CD4-positive, alpha-beta T cell treated with Interleukin-10 for 1 hour (primary cell): ENCODE measurements around the gene CDH13.

ENCODE experiments used
- DNase-seq: peaks from one replicate; pipeline ENCODE4 v3.0.0-alpha.2; 2020

Gene CDH13

GRCh38 chr16:82793528-82794245 is 166.9 kb downstream of the CDH13 start:
- DNase-seq, result no peak

GRCh38 chr16:82796047-82796446 is 169.3 kb downstream of the CDH13 start:
- DNase-seq, result no peak

- no peak for DNase-seq
These were observed 174.6 kb downstream of the CDH13 start for GRCh38 chr16:82801361-82801760.

GRCh38 chr16:82805866-82806265 is 179.1 kb downstream of the CDH13 start:
- no peak for DNase-seq

DNA sequence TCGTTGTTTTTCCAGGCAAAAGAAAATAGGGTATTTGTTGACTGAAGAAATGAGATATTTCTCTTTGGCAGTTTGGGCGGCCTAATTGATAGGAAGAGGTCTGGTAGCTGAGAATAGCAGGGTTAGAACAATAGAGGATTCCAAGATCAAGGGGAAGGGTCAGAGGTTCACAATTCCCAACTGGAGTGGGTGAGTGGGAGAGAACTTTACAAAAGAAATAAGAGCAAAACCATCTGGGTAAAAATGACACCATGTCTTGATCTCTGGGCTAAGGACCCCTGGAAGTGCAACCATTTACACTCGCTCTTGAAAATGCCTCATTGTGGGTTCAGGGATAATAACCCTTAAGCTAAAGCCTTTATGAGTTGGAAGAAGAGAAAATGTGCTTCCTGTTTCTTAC is 180.5 kb downstream of the CDH13 start:
- no peak for DNase-seq

GRCh38 chr16:82808036-82808435 is 181.3 kb downstream of the CDH13 start:
- no peak for DNase-seq

DNA sequence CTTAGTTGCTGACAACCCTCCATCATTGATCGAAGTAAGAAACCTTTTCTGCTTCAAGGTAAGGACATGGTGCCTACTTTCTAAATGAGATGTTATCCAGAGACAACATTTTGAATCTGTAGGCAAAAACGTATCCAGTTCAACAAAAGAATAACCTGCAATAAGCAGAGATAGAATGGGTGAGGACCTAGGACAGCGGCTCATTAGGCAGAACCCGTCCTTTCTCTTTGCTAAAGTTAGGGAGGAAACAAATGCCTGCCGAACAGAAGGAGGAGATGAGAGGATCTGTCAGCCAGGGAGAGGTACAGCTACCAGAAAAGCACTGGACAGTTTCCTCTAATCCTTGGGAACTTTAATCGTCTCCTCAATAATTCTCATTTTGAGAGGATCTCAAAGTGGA is 183.3 kb downstream of the CDH13 start:
- DNase-seq, result no peak

DNA sequence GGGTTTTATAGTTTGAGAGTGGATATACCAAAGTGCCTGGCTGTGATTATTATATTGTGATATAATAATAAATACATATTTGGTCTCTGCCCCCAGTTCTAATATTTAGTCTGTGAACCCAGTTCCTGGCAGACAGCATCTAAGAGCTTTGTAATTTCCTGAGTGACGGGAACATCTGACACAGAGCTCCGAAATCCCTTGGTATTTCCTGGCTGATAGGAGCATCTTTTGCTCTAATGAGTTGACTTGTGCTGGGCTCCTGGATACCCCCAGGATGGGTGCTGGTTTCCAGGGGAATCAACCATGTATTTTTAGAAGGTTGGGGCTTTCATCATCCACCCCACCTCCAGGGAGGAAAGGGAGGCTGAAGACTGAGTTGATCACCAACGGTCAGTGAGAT is 187.3 kb downstream of the CDH13 start:
- no peak for DNase-seq

DNA sequence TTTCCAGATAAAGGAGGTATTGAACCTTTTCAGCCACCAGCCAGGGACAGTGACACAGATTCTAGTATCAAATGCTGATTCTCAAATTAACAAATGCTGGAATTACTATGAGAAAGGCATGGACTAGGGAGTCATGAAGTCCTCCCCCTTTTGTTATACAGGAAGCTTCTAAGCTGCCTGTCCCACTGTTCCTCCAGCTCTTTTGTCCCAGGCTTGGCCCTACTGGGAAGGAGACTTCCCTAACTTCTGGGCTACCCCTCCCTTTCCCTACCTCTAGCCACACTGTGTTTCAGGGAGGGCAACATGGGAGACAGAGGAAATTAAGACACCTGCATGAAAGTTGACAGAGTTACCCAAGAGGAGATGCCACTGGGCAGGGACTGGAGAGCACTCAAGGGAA is 192.5 kb downstream of the CDH13 start:
- DNase-seq, result no peak

DNA sequence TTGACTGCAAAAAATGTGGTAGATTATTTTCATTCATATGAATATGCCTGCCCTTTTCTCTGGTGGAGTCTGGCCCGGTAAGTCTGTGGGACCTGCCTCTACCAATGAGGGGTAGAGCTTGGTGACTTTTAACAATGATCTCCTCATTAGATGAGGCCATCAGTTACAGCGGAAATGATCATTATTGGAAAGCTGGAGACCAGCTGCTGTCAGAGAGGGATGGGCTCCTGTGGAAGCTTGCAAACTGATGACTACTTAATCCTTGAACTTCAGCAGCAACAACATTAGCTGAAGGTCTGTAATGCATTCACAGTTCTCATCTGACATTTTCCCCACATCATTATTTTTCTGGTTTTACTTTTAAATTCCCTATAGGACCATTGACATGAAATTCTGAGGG is 194.1 kb downstream of the CDH13 start:
- no peak for DNase-seq

- no peak for DNase-seq
These were observed 197.6 kb downstream of the CDH13 start for GRCh38 chr16:82824408-82824807.

GRCh38 chr16:82829301-82829700 is 202.5 kb downstream of the CDH13 start:
- DNase-seq, result no peak

DNA sequence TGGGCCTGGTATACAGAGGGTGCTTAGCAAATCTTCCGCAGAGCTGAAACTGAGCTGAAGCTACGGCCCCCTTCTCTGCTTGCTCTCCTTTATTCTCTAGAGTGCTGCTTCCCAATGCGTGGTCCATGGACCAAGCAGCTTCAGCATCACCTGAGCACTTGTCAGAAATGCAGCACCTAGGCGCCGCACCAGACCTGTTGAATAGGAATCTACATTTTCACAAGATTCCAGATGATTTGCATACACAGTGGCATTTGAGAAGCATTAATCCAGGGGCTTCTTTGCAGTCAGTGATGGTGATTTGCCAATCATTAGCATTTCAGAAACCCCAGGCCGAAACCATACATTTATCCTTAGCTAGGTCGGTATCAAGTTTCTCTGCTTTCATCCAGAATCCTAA is 204.2 kb downstream of the CDH13 start:
- no peak for DNase-seq

DNA sequence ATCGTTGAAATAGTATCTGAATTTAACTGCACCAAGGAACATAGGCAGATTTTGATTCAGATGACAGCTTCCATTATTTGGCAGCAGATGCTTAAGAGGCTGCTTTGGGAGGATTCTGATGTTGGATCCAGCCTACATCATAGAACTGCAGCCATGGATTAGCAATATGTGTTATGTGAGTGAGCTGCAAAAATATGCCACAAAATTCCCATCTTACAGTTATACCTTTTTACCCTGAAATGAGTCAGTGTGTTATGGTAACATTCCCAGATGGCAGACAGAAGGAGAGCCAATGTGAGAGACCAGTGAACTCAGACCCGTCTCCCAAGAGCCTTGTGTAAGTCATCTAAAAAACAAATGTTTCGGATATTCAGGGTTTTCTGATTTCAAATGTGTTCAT is 206.1 kb downstream of the CDH13 start:
- DNase-seq, result no peak

DNA sequence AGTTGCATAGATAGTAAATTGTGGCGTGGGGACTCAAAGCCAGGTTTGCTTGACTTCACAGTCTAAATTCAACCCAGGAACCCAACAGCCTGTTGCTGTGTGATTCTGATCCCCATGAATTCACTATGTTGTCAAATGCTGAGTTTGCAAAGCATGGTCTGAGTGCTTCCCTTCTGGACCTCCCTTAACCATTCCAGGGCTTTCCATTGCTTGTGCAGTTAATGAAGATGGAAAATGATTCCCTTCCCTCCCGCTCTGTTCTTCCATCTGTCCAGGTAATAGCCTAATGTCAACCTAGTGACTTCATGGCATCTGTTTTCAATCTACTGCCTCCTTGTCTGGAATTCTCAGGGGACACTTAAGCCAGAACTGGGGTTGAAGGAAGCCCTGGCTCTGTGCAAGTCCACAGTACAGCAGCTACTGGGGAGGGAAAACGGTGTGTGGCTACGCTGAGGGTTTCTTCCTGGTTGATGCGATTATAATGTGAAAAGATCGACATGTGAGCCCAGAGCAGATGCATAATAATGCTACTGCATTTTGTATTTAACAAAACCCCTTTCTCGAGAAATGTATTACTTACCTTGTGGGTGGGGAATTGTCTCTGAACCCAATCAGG is 206.7 kb downstream of the CDH13 start:
- DNase-seq, result no peak

GRCh38 chr16:82834151-82834815 is 207.5 kb downstream of the CDH13 start:
- DNase-seq, result no peak

- DNase-seq, result no peak
These were observed 208.9 kb downstream of the CDH13 start for GRCh38 chr16:82835487-82836155.

DNA sequence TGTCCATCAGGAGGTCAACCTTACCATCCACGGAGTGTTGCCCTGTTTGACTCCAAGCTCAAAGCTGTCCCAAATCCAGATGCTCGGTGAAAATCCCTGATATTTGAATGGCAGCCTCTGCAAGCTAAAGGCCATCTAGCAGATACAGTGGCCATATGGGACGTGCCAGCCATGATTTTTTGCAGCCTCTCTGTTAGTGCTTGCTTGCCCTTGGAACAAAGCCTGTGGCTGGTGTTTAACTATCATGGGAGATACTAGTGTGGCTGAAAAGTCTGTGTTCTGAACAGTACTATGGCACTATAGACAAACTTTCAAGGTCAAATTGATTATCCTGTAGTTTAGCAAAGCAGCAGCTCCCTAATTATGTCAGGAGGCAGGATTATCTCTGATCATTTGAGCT is 214.3 kb downstream of the CDH13 start:
- DNase-seq, result no peak

- no peak for DNase-seq
These were observed 217.0 kb downstream of the CDH13 start for GRCh38 chr16:82843606-82844271.

- DNase-seq, result no peak
These were observed 218.3 kb downstream of the CDH13 start for GRCh38 chr16:82845116-82845515.

GRCh38 chr16:82846806-82847205 is 220.0 kb downstream of the CDH13 start:
- DNase-seq, result no peak

- no peak for DNase-seq
These were observed 221.2 kb downstream of the CDH13 start for GRCh38 chr16:82848013-82848412.

DNA sequence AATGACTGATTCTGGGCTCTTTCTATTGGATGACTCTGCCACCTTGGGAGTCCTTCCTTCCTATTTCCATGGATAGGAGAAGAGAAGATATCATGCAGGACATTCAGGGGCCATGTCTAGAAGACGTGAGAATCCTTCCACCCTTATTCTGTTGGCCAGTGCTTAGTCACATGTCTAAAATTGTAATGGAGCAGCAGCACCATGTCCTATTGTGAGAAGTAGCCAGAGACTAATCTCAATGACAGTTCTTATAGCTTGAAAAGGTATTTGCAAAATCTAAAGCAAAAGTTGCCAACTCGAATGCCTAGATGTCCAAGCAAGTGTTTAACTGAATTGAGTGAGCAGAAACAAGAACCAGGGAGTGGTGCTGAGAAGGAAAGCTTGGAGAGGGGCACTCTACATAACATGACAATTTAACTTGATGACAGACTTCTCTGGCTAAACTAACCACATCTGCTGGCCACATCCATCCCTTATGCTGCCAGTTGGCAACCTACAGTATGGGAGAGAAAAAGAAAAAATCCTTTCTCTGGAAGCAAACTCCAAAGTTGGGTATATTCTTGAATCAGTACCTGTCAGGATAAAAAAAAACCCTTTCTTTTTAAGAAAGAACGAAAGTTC is 225.7 kb downstream of the CDH13 start:
- no peak for DNase-seq
